ENCODE data around the gene CUL4B.
"Not testable (repeated sequence)": the region's sequence is repeated elsewhere in the genome, so short reads cannot be mapped to it uniquely, and the experiment has no call there.

CUL4B gene

GRCh38 chrX:120522820-120523219 lies 37.9 kb downstream of the CUL4B start:
- DNase-seq (ENCODE audit: low read depth): no peak

- DNase-seq (ENCODE audit: low read depth): peak; percentile 86
Measured at GRCh38 chrX:120517936-120518335, 42.8 kb downstream of the CUL4B start.

GRCh38 chrX:120514236-120514635 lies 46.5 kb downstream of the CUL4B start:
- DNase-seq (ENCODE audit: low read depth): no peak

- no peak for DNase-seq (ENCODE audit: low read depth)
Measured at GRCh38 chrX:120512627-120513026, 48.1 kb downstream of the CUL4B start.

GRCh38 chrX:120512222-120512621 lies 48.5 kb downstream of the CUL4B start:
- DNase-seq (ENCODE audit: low read depth): no peak

GRCh38 chrX:120504569-120504968 lies 56.2 kb downstream of the CUL4B start:
- no peak for DNase-seq (ENCODE audit: low read depth)

GRCh38 chrX:120499301-120500072 lies 61.3 kb downstream of the CUL4B start:
- DNase-seq (ENCODE audit: low read depth): peak; percentile 32

- not testable (repeated sequence) for DNase-seq (ENCODE audit: low read depth)
Measured at GRCh38 chrX:120490119-120490518, 70.6 kb downstream of the CUL4B start.

- DNase-seq (ENCODE audit: low read depth): no peak
Measured at GRCh38 chrX:120486786-120487185, 74.0 kb downstream of the CUL4B start.

- DNase-seq (ENCODE audit: low read depth): peak; percentile 77
Measured at GRCh38 chrX:120485638-120486520, 74.9 kb downstream of the CUL4B start.

GRCh38 chrX:120485315-120485637 lies 75.5 kb downstream of the CUL4B start:
- no peak for DNase-seq (ENCODE audit: low read depth)

GRCh38 chrX:120477453-120477852 lies 83.3 kb downstream of the CUL4B start:
- no peak for DNase-seq (ENCODE audit: low read depth)

- no peak for DNase-seq (ENCODE audit: low read depth)
Measured at GRCh38 chrX:120476714-120477113, 84.0 kb downstream of the CUL4B start.

- peak; percentile 29 for DNase-seq (ENCODE audit: low read depth)
Measured at GRCh38 chrX:120475447-120475846, 85.3 kb downstream of the CUL4B start.
